HG03060 (cell line): Measurements from ENCODE around the gene IP6K3.

Experiments used
- ATAC-seq: cut with Tn5 transposase; IDR thresholded peaks from one replicate; pipeline ENCODE4 v1.9.1; 2021; ENCODE audit warnings: low read depth, moderate number of reproducible peaks; ENCODE audit not compliant: unreplicated experiment

IP6K3 gene

GRCh38 chr6:33693186-33694105 is 53.3 kb downstream of the IP6K3 start:
- no peak for ATAC-seq

GRCh38 chr6:33692760-33693158 is 53.9 kb downstream of the IP6K3 start:
- ATAC-seq = no peak

DNA sequence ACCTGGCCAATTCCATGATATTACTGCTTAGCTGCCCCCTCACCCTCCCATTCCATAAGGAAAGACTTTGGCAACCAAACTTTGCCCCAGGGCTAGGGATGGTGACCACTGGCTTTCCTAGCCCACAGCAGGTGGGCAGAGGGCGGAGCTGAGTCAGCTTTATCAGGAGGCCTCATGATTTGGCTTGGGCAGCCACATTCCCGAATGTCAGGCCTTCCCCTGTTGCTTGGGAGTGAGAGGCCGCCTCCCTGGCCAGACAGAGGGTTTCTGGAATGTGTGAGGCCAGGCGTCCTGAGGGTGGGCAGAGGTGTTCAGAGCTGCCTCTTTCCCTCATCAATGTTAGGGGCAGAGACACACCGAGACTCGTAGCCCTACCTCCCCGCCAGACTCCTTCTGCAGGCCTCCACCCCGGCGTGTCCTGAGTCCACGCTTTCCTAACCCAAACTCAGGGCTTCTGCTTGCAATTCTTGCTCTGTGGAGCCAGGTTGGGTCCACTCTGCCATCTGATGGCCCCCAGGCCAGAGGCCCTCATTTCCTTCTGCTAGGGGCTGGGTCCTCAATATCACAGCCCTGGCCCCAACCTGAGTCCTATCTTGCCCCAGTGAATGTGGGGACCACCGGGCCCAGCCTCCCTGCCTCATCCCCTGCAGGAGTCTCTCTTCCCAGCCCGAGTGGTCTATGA is 54.5 kb downstream of the IP6K3 start:
- ATAC-seq = no peak

- no peak for ATAC-seq
Measured at GRCh38 chr6:33691456-33692077, 55.1 kb downstream of the IP6K3 start.

GRCh38 chr6:33690766-33691165 is 55.9 kb downstream of the IP6K3 start:
- no peak for ATAC-seq

DNA sequence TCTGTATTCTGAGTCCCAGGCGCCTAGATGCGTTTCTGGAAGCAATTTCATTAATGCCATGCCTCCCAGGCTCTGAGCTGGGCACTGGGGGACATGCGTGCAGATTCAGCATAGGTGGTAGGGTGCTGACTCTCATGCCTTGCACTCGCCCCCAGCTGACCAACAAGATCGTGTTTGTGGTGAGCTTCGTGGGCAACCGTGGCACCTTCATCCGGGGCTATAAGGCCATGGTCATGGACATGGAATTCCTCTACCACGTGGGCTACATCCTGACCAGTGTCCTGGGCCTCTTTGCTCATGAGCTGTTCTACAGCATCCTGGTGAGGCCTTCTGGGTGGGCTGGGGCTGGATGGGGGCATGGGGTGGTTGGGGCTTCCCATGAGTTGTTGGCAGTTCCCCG is 56.8 kb downstream of the IP6K3 start:
- no peak for ATAC-seq

GRCh38 chr6:33689148-33689494 is 57.6 kb downstream of the IP6K3 start:
- no peak for ATAC-seq

- no peak for ATAC-seq
Measured at GRCh38 chr6:33688451-33689147, 58.1 kb downstream of the IP6K3 start.

DNA sequence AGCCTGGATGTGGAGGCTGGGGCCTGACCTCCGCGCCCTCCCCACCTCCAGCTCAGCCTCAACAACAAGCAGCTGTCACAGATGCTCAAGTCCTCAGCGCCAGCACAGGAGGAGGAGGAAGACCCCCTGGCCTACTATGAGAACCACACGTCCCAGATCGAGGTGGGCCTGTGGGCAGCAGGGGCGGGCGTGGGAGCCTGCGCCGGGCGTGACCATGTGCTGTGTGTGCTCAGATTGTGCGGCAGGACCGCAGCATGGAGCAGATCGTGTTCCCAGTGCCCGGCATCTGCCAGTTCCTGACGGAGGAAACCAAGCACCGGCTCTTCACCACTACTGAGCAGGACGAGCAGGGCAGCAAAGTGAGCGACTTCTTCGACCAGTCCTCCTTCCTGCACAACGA is 58.7 kb downstream of the IP6K3 start:
- ATAC-seq = no peak

DNA sequence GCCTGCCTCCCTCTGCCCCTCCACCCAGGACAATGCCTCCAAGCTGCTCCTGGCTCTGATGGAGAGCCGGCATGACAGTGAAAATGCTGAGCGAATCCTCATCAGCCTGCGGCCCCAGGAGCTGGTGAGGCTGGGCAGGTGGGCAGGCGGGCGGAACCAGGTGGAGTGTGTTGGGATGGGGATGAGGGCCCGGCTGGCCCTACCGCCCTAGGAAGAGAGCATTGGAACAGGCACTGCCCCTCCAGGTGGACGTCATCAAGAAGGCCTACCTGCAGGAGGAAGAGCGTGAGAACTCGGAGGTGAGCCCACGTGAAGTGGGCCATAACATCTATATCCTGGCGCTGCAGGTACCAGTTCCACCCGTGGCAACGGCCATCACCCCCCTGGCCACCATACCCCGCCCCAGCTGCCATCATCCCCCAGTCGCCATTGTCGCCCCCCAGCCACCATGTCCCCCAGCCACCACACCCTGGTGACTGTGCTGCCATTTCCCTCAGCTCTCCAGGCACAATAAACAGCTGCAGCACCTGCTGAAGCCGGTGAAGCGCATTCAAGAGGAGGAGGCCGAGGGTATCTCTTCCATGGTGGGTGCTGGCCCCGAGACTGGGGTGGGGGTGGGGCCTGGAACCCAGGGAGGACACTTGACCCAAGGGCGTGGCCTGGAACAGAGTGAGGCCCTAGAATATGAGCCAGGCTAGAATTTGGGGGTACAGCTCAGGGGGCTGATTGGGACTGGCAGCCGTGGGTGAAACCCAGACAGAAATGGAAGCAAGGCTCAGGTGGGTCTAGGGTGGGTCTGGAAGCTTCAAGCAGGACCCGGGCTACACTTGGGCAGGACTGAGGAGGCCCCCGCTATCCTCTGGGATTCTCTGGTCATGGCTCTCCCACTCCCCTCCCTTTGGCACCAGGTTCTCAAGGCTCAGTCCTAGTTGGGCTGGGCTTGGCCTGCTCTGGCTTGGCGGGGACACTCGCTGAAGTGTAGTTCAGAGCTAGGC is 59.4 kb downstream of the IP6K3 start:
- ATAC-seq = no peak

DNA sequence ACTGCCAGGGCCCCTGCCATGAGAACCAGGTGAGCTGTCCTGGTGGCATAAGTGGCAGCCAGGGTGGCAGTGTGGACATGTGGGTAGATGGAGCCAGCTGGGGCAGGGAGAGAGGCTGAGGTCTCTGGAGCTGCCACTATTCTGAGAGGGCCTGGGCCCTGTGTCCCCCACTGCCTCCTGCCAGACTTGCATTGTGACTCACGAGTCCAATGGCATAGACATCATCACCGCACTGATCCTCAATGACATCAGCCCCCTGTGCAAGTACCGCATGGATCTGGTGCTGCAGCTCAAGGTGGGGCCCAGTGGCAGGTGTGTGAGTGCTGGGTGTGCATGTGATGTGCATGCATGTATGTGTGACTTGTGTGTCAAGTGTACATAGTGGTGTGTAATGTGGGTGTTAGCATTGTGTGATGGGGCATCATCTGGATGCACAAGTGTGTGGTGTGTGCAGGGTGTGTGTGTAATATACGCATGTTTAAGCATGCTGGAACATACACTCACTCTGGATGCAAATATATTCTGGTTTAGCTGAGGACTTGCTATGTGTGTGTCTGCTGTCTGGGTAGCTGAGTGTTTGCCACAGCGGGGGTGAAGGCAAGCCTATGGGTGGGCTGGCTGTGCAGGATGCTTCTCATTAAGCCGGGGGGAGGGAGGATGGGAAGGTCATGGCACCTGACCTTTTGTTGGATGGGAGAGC is 60.3 kb downstream of the IP6K3 start:
- ATAC-seq = no peak

GRCh38 chr6:33685411-33686224 is 61.1 kb downstream of the IP6K3 start:
- no peak for ATAC-seq

DNA sequence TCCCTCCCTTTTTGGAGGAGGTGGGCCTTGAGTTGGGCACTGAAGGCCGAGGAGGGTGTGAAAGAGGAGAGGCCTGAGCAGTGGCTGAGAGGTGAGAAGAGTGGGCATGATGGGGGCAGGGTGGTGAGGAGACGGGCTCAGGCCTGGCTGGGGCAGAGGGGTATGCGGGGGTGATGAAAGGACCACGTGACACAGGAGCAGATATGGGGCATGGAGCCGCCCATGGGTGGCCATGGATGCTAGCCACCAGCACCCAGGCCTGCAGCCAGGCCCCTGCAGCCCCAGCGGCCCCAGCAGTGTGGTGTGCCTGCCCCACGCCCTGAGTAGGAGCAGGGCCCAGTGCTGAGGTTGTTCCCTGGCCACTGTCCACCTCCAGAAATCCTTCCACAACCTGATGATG is 61.7 kb downstream of the IP6K3 start:
- no peak for ATAC-seq

GRCh38 chr6:33684428-33684896 is 62.2 kb downstream of the IP6K3 start:
- ATAC-seq = no peak

GRCh38 chr6:33683576-33684427 is 62.9 kb downstream of the IP6K3 start:
- no peak for ATAC-seq

GRCh38 chr6:33683051-33683571 is 63.6 kb downstream of the IP6K3 start:
- no peak for ATAC-seq

DNA sequence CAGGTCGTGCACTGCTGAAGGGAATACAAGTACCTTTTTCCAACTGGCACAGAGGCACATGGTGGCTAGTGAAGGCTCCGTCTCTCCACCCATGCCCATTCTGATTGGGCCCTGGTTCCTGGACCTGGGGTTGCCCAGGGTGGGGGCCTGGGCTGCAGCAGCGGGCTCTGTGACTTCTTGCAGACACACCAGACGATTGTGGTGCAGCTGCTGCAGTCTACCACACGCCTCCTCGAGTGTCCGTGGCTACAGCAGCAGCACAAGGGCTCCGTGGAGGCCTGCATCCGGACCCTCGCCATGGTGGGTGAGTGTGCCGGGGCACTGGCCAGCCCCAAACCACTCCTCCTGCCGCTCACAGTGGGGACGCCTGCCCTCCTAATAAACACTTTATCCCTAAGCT is 64.4 kb downstream of the IP6K3 start:
- ATAC-seq = no peak
